DMS 273 treated with DMSO at 0.1 percent for 48 hours (cell line): ENCODE data around the gene DCDC2.
A peak's percentile ranks its signal among the peaks of the same experiment; 100 is the strongest.
"Not testable (repeated sequence)": the region's sequence is repeated elsewhere in the genome, so short reads cannot be mapped to it uniquely, and the experiment has no call there.

Experiments
- DNase-seq: peaks from one replicate; lab custom pipeline; 2025; lab: John Stamatoyannopoulos, UW

The DCDC2 gene

GRCh38 chr6:24223115-24223919 lies 134.5 kb downstream of the DCDC2 start:
- no peak for DNase-seq

GRCh38 chr6:24219670-24220069 lies 138.2 kb downstream of the DCDC2 start:
- DNase-seq: no peak

GRCh38 chr6:24214984-24215383 lies 142.9 kb downstream of the DCDC2 start:
- DNase-seq: no peak

- no peak for DNase-seq
Measured at GRCh38 chr6:24207413-24207812, 150.4 kb downstream of the DCDC2 start.

- DNase-seq: peak; percentile 39
Measured at GRCh38 chr6:24205020-24205492, 152.8 kb downstream of the DCDC2 start.

GRCh38 chr6:24204113-24204512 lies 153.7 kb downstream of the DCDC2 start:
- DNase-seq: not testable (repeated sequence)

- no peak for DNase-seq
Measured at GRCh38 chr6:24197892-24198291, 160.0 kb downstream of the DCDC2 start.

- DNase-seq: no peak
Measured at GRCh38 chr6:24195836-24196597, 161.8 kb downstream of the DCDC2 start.

GRCh38 chr6:24194978-24195700 lies 162.7 kb downstream of the DCDC2 start:
- DNase-seq: no peak

GRCh38 chr6:24193364-24193763 lies 164.5 kb downstream of the DCDC2 start:
- DNase-seq: no peak

- no peak for DNase-seq
Measured at GRCh38 chr6:24191346-24191745, 166.5 kb downstream of the DCDC2 start.

GRCh38 chr6:24188578-24189080 lies 169.2 kb downstream of the DCDC2 start:
- DNase-seq: no peak

GRCh38 chr6:24187965-24188577 lies 169.8 kb downstream of the DCDC2 start:
- no peak for DNase-seq

GRCh38 chr6:24186349-24186748 lies 171.5 kb downstream of the DCDC2 start:
- DNase-seq: no peak

- DNase-seq: no peak
Measured at GRCh38 chr6:24183584-24183983, 174.3 kb downstream of the DCDC2 start.

- DNase-seq: no peak
Measured at GRCh38 chr6:24157886-24158285, 200.0 kb downstream of the DCDC2 start.

- DNase-seq: no peak
Measured at GRCh38 chr6:24154121-24154520, 203.7 kb downstream of the DCDC2 start.

GRCh38 chr6:24152014-24152413 lies 205.8 kb downstream of the DCDC2 start:
- DNase-seq: no peak

- no peak for DNase-seq
Measured at GRCh38 chr6:24149836-24150235, 208.0 kb downstream of the DCDC2 start.

- DNase-seq: no peak
Measured at GRCh38 chr6:24149296-24149695, 208.6 kb downstream of the DCDC2 start.

GRCh38 chr6:24148684-24149083 lies 209.2 kb downstream of the DCDC2 start:
- no peak for DNase-seq

GRCh38 chr6:24148154-24148570 lies 209.7 kb downstream of the DCDC2 start:
- no peak for DNase-seq
